Natural killer cell (primary cell): Measurements from ENCODE around the gene TMEFF1. TPM values are rescaled to one million over a fixed set of nuclear protein-coding genes. Genes with fewer than 3 reads are reported as not detected.

Experiments used
- ATAC-seq, 3 donors: fragments of 150-1000 bp in 2 of 3; fragments of 200-7000 bp in 1 of 3; cut with Tn5 transposase; 1 replicate in 1 of 3; 2 replicates in 2 of 3; pipeline ENCODE4 v1.10.0; 2021; ENCODE audit warnings: mild to moderate bottlenecking in 2 of 3, moderate library complexity in 2 of 3
- DNase-seq, 2 donors: peaks; one replicate each; pipeline versions ENCODE4 v3.0.0 to v3.0.0-alpha.2; 2013 to 2021; ENCODE audit warnings: mixed read lengths in 1 of 2
- H3K27ac ChIP-seq: one replicate; pipeline ENCODE4 v1.5.1; 2013; ENCODE audit warnings: mild to moderate bottlenecking, low read length
- H3K27me3 ChIP-seq: one replicate; pipeline ENCODE4 v1.6.1; 2013; ENCODE audit warnings: low read length; ENCODE audit not compliant: control insufficient read depth, insufficient read depth
- H3K36me3 ChIP-seq: one replicate; pipeline ENCODE4 v1.6.1; 2013; ENCODE audit warnings: low read length; ENCODE audit not compliant: control insufficient read depth, insufficient read depth
- H3K4me1 ChIP-seq: one replicate; pipeline ENCODE4 v1.6.1; 2013; ENCODE audit warnings: low read length; ENCODE audit not compliant: control insufficient read depth, insufficient read depth
- H3K4me3 ChIP-seq: one replicate; pipeline ENCODE4 v1.5.1; 2013; ENCODE audit warnings: low read length
- H3K9me3 ChIP-seq: one replicate; pipeline ENCODE4 v1.6.1; 2013; ENCODE audit warnings: low read length; ENCODE audit not compliant: control insufficient read depth, insufficient read depth
- H3K27ac Mint-ChIP-seq, 2 donors: one replicate each; pipeline ENCODE4 v1.8.0; 2022; ENCODE audit warnings: mild to moderate bottlenecking in 2 of 2, mixed read lengths in 2 of 2, moderate library complexity in 1 of 2
- H3K27me3 Mint-ChIP-seq, 2 donors: one replicate each; pipeline ENCODE4 v1.8.0; 2022; ENCODE audit warnings: low read depth in 2 of 2, mixed read lengths in 2 of 2
- H3K36me3 Mint-ChIP-seq: one replicate; pipeline ENCODE4 v1.8.0; 2022; ENCODE audit warnings: mixed read lengths
- H3K4me1 Mint-ChIP-seq, 2 donors: one replicate each; pipeline ENCODE4 v1.8.0; 2022; ENCODE audit warnings: mixed read lengths in 2 of 2
- H3K4me3 Mint-ChIP-seq: one replicate; pipeline ENCODE4 v1.8.0; 2022; ENCODE audit warnings: mild to moderate bottlenecking, moderate library complexity, mixed read lengths
- H3K9me3 Mint-ChIP-seq, 2 donors: one replicate each; pipeline ENCODE4 v1.8.0; 2022; ENCODE audit warnings: mixed read lengths in 2 of 2
- WGBS: methylation state at CpG from one replicate; pipeline ENCODE4 v1.1.7; 2013; ENCODE audit warnings: missing lambda C conversion rate; ENCODE audit not compliant: insufficient coverage; 5-methylcytosine and 5-hydroxymethylcytosine counted together
- intact Hi-C: fragments of 100-400 bp; cut with micrococcal nuclease; formaldehyde crosslinking; loops from one replicate; pipeline ENCODE4 v1.14.2; 2022
- total RNA-seq, 4 donors: library from RNA; stranded (reverse); fragments of 120-200 nt in 1 of 4; gene quantifications; one replicate each; pipeline versions ENCODE4 v1.2.3 to v1.2.4, GENCODE V29; 2013 to 2022
- TF ChIP-seq, protein P1 (sequence below): fragments of 200-600 bp; IDR thresholded peaks from one replicate; pipeline ENCODE4 v1.8.0; 2022; ENCODE audit warnings: antibody characterized with exemption

Gene TMEFF1
- total RNA-seq, 3 donors from 2014 or later (not counting 1 experiment from before 2014, with no cell fraction given): 0.18 TPM; not detected in 2

DNA sequence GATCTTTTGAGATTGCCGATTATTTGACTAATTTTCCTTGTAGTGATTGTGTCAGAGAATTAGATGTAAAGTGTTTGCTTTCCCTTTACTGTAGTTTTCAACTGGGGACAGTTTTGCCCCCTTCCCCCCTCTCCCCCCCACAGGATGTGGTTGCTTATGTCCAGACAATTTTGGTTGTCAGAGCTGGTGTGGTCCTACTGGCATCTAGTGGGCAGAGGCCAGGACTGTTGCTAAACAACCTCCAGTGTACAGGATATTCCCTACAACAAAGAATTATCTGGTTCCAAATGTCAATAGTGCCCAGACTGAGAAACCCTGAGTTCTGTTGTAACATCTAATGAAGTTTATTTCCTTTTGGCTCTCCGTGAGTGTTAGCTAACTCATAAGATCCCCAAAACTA lies 20.0 kb downstream of the TMEFF1 start:
- Histone ChIP-seq H3K27me3 (no peaks in the 10 kb centered on the region), H3K36me3 (no peaks in the 10 kb centered on the region), H3K4me3 (no peak overlapping the region), H3K4me1 (no peaks in the 10 kb centered on the region), H3K27ac (no peak overlapping the region), H3K9me3 (no peaks in the 10 kb centered on the region)
- WGBS: 86% methylated on average over 2 of the region's 2 CpGs
- no peak for DNase-seq
- TF ChIP-seq, protein P1, sequence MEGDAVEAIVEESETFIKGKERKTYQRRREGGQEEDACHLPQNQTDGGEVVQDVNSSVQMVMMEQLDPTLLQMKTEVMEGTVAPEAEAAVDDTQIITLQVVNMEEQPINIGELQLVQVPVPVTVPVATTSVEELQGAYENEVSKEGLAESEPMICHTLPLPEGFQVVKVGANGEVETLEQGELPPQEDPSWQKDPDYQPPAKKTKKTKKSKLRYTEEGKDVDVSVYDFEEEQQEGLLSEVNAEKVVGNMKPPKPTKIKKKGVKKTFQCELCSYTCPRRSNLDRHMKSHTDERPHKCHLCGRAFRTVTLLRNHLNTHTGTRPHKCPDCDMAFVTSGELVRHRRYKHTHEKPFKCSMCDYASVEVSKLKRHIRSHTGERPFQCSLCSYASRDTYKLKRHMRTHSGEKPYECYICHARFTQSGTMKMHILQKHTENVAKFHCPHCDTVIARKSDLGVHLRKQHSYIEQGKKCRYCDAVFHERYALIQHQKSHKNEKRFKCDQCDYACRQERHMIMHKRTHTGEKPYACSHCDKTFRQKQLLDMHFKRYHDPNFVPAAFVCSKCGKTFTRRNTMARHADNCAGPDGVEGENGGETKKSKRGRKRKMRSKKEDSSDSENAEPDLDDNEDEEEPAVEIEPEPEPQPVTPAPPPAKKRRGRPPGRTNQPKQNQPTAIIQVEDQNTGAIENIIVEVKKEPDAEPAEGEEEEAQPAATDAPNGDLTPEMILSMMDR: no peak
- Mint-ChIP-seq H3K36me3 (no peaks in the 10 kb centered on the region), H3K9me3 (no peaks in the 10 kb centered on the region), H3K4me1 (no peaks in the 10 kb centered on the region), H3K4me3 (no peak overlapping the region), H3K27me3 (peaks cover 0 to 3% of the 10 kb centered on the region in 2 donors), H3K27ac (no peak overlapping the region)
- ATAC-seq: no peak
- intact Hi-C loops: no loop called here

DNA sequence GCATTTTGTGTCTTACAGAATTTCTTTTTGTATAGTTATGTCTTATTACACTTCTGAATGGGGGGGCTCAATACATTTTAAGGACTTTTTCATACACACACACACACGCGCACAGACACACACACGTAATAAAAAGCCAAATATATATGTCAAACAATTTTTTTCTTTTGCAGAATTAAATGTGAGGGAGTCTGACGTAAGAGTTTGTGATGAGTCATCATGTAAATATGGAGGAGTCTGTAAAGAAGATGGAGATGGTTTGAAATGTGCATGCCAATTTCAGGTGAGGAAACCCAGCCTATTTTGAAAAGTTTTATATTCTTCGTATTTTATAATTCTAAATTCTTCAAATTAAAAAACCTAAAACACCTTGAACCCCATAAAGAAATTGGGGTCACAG lies 25.6 kb downstream of the TMEFF1 start:
- Histone ChIP-seq H3K27ac (no peak overlapping the region), H3K9me3 (no peaks in the 10 kb centered on the region), H3K27me3 (no peaks in the 10 kb centered on the region), H3K36me3 (no peaks in the 10 kb centered on the region), H3K4me1 (no peaks in the 10 kb centered on the region), H3K4me3 (no peak overlapping the region)
- Mint-ChIP-seq H3K4me1 (no peaks in the 10 kb centered on the region), H3K4me3 (no peak overlapping the region), H3K9me3 (no peaks in the 10 kb centered on the region), H3K27ac (no peak overlapping the region), H3K27me3 (peaks cover 0 to 3% of the 10 kb centered on the region in 2 donors), H3K36me3 (no peaks in the 10 kb centered on the region)
- intact Hi-C loops: no loop called here
- DNase-seq (no peak), ATAC-seq (no peak)
- WGBS: 100% methylated on average over 1 of the region's 5 CpGs
- TF ChIP-seq, protein P1: no peak

- Histone ChIP-seq H3K36me3 (no peaks in the 10 kb centered on the region), H3K4me3 (no peak overlapping the region), H3K27me3 (no peaks in the 10 kb centered on the region), H3K9me3 (no peaks in the 10 kb centered on the region), H3K27ac (no peak overlapping the region), H3K4me1 (no peaks in the 10 kb centered on the region)
- Mint-ChIP-seq H3K27me3 (peaks cover 0 to 3% of the 10 kb centered on the region in 2 donors), H3K4me3 (no peak overlapping the region), H3K9me3 (no peaks in the 10 kb centered on the region), H3K36me3 (no peaks in the 10 kb centered on the region), H3K4me1 (no peaks in the 10 kb centered on the region), H3K27ac (no peak overlapping the region)
- no peak for ATAC-seq
- TF ChIP-seq, protein P1: no peak
- intact Hi-C loops: no loop called here
- 33% methylated on average over 1 of the region's 4 CpGs for WGBS
- no peak for DNase-seq
These were observed 26.5 kb downstream of the TMEFF1 start for GRCh38 chr9:100499460-100499859.

DNA sequence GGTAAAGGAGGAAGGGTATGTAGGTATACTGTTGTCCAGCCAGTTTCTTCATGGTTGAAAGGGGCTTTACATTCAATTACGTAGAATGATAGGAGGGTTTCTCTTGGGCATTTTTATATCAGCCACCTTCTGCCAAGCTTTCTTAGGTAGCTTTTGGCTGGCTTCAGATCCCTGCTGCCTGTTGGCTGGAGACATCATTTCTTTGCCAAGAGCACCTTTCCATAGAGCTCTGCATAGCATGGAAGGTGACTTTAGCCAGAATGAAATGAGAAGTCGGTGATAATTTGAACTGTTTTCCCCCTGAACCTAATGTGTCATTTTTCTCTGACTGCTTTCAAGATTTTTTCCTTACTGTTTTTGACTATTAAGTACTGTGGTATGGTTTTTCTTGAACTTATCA lies 26.9 kb downstream of the TMEFF1 start:
- Mint-ChIP-seq H3K4me3 (no peak overlapping the region), H3K27ac (no peak overlapping the region)
- TF ChIP-seq, protein P1: no peak

More for the DNA sequence above, 26.9 kb downstream of the TMEFF1 start:
- Histone ChIP-seq H3K9me3 (no peaks in the 10 kb centered on the region), H3K4me3 (no peak overlapping the region), H3K27ac (no peak overlapping the region), H3K27me3 (no peaks in the 10 kb centered on the region), H3K4me1 (no peaks in the 10 kb centered on the region), H3K36me3 (no peaks in the 10 kb centered on the region)
- intact Hi-C loops: no loop called here
- DNase-seq: no peak
- no peak for ATAC-seq
- no peaks in the 10 kb centered on the region for H3K4me1 Mint-ChIP-seq
- H3K27me3 Mint-ChIP-seq: peaks cover 0 to 3% of the 10 kb centered on the region in 2 donors
- no peaks in the 10 kb centered on the region for H3K36me3 Mint-ChIP-seq
- WGBS: 64% methylated on average over 2 of the region's 2 CpGs
- H3K9me3 Mint-ChIP-seq: no peaks in the 10 kb centered on the region
